Endothelial cell of umbilical vein (primary cell): ENCODE data around the gene RASL10A.

Experiments
- CTCF ChIP-seq, 2 donors: IDR thresholded peaks; 1 replicate in 1 of 2; 2 replicates in 1 of 2; pipeline ENCODE4 v1.5.1; 2011; ENCODE audit warnings: low read length in 2 of 2, mild to moderate bottlenecking in 2 of 2, moderate library complexity in 2 of 2, control low read depth in 1 of 2, inconsistent platforms in 1 of 2, low read depth in 1 of 2; ENCODE audit not compliant: insufficient read depth in 1 of 2; ENCODE audit errors: extremely low read depth in 1 of 2
- GATA2 ChIP-seq: IDR thresholded peaks from 2 replicates; pipeline ENCODE4 v1.7.0; 2011; ENCODE audit warnings: low read depth, mild to moderate bottlenecking, moderate library complexity, mixed read lengths, low read length; ENCODE audit not compliant: insufficient read length, insufficient read depth
- POLR2AphosphoS5 ChIP-seq: IDR thresholded peaks from 2 replicates; pipeline ENCODE4 v1.6.1; 2012; ENCODE audit warnings: low read depth, mild to moderate bottlenecking, control low read depth, low read length, moderate library complexity; ENCODE audit not compliant: insufficient read depth

- TF ChIP-seq CTCF (IDR thresholded peaks at IDR 0.05; ENCODE audit: extremely low read depth in 1 of 2, insufficient read depth in 1 of 2, low read depth in 1 of 2, low read length in 2 of 2) (no peak), GATA2 (no peak), POLR2AphosphoS5 (peak; percentile 32)
Measured at GRCh38 chr22:29300807-29301601, 14.5 kb downstream of the RASL10A start.
